ENCODE measurements around the gene KDM4B.

Gene KDM4B

DNA sequence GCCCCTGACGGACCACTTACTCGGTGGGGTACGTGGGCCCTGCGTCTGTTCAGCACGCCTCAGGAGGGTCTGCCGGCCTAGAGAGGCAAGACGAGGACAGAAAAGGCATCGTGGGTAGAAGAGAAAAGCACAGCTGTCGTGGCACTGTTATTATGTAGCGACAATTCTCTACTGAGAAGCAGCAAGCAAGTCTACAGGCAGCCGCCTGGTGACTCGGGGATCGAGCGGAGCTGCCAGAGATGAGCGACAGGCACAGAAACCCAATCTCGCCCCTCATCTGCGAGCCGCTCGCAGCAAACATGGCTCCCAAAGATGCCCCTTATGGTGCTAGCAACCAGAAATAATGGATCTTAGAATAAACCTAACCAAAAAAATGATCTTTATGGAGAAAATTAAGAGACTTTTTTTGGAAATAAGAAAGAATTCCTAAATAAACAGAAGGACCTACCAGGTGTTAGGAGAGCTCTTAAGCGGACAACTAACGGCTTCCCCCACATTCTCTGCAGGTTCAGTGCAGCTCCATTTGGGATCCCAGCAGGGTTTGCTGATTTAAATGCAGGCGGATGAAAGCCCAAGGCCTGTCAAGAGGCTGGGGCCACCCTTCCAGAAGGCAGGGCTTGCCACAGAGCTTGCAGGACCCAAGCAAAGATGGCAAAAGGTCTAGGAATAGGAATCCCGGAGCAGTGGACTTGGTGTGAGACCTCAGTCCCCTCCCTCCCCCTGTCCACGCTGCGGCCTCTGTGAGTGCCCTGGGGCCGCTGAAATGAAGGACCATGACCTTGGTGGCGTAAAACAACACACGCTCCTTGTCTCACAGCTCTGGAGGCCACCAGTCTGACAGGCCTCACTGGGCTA is 152.6 kb downstream of the KDM4B start:
- no peak for DNase-seq (ENCODE audit: low read depth in 2 of 2)

DNA sequence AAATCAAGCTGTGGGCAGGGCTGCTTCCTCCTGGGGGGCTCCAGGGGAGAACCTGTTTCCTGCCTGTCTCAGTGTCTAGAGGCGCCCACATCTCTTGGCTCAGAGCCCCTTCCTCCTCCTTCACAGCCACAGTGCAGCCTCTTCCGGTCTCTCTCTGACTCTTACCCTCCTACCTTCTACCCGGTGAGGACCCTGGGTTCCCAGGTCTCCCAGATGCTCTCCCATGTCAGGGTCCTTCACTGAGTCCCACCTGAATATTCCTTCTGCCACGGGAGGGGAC is 153.1 kb downstream of the KDM4B start:
- DNase-seq (ENCODE audit: low read depth in 2 of 2) = no peak

DNA sequence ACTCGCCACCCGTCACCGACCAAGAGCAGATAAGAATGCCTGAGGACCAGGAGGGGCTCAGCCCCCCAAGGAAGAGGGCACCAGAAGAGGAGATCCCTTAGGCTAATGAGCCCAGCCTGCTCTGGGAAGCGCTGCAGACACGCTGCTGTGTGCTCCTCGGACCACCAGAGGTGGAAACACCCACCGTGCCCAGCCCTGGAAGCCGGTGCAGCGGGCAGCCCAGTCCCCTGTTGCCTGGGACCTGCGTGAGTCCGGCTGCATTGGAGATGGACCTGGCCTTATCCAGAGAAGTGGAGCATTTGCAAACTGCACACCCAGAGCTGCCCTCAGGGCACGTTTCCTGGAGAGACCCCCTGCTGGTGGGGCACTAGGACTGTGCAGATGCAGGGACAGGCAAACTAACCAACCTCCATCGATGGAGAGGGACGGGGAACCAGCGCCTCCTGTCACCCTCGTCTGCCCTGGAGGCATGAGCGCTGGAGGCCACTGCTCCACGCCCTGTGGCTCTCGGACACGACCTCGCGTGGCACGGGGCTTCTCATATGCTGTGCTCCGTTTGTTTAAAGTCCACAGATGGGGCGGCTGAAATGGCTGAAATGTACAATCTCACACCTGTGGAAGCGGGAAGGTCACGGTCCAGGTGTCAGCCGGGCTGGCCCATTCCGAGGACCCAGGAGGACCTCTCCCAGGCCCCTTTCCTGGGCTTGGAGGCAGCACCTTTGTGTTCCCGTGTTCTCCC is 153.9 kb downstream of the KDM4B start:
- no peak for DNase-seq (ENCODE audit: low read depth in 2 of 2)

DNA sequence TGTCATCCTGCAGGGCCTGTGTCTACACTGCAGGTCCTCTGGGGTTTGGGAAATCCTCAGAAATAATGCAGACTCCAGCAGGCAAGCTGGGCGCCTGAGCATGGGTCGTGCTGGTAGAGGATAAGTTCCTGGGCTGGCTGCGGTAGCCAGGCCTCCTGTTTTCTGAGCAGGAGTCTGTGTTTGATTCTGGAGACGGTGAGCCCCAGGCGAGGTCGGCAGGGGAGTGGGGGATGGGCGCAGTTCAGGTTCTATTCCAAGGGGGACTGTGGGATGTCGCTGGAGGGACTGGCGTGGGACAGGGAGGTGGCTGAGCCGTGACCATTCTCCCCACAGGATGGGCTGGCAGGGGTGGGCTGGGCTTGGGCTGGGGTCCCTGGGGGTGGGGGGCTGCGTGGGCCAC is 154.7 kb downstream of the KDM4B start:
- no peak for DNase-seq (ENCODE audit: low read depth in 2 of 2)

DNA sequence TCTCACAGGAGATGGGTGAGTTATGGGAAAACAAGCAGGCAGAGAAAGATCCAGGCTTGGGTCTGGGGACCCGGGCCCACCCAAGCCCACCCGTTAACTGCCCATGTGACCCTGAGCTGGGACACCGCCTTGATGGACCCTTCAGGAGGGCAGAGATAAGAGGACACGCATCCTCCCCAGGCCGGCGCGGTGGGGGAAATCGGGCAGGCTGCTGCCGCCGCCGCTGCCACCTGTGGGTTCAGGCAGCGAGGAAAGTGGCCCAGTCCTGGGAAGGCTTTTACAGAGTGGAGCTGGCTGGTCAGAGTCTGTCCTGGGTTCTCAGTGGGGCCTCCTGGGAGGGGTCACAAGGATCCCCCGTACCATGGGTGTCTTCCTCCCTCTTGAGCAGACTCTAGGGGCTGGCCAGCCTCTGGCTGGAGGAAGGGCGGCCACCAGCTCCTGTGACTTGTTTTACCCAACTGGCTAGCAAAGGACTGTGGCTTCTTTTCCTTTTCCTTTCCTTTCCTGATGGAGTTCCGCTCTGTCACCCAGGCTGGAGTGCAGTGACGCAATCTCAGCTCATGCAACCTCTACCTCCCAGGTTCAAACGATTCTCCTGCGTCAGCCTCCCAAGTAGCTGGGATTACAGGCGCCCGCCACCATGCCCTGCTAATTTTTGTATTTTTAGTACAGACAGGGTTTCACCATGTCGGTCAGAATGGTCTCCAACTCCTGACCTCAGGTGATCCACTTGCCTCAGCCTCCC is 155.4 kb downstream of the KDM4B start:
- no peak for DNase-seq (ENCODE audit: low read depth in 2 of 2)

DNA sequence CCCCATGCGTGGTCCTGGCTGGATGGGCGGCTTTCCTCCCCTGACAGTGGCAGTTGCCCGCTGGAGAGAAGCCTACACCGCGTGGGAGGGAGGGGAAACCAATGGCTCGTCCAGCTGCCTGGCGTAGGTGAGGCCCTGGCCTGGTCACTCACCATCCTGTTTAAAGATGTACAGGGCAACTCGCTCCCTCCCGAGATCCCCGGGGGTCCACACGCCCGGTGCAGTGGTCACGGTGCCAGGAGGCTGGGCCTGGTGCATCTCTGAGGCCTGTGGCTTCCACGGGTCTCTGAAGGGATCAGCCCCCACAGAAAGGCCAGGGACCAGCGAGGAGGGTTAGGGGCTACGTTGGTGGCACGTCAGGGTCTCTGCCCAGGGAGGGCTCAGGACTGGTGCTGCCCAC is 156.5 kb downstream of the KDM4B start:
- no peak for DNase-seq (ENCODE audit: low read depth in 2 of 2)

DNA sequence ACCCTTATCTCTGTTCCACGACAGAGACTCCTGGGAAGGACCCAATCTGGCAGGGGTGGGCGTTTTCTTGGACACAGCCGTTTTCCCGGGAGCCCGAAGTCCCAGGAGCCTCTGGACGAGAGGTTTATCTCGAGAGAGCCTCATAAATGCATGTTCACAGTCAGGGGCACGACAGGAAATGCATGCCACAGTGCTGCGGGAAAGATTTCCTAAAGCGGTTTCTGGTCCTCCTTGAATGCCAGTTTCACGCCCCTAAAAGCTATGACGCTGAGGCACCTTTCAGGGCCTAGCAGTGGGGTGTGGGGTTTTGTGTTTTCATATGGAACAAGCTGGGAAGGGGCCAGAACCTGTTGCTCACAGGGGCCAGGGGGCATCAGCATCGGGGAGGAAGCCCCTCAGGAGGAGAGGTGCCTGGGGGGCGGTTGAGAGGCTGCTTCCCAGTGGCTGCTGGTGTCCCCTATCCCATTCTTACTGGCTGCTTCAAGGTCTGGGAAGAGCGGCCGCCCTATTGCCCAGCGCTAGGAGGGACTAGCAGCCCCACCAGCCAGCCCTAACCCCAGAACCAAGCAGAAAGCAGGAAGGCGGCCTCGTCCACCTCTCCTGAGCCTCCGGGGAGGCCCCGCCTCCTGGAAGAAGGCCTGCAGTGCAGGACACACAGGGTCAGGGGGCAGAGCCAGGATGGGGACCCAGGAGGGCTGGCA is 157.0 kb downstream of the KDM4B start:
- no peak for DNase-seq (ENCODE audit: low read depth in 2 of 2)

DNA sequence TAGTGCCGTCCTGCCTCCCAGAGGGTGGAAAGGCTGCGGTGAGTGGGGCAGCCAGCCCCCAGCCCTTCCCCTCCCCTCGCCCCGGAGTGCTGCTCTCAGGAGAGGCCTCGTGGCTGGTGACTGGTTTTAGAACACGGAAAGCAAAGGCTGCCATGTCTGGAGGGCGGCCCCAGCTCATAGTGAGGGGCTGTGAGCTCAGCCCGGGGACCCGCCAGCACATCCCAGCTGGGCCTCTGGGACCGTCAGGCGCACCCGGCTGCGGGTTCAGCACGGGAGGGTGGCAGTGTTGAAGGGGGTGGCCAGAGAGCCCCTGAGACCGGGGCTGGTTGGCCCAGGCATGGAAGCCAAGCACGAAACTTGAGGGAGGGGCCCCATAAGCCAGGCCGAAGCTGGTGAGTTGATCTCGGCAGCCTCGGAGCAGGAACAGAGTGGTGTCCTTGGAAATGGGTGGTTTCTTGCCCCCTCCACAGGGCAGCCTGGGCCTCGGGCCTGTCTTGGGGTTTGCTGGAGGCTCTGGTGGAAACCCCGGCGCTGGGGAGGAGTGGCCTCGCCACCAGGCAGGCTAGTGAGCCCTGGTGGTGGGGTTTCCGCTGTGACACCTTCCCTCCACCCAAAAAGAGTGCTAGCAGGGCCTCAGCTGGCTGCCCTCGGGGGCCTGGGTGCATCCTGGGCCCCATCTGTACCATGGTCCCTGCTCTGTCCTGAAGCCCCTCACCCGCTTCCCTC is 157.7 kb downstream of the KDM4B start:
- DNase-seq (ENCODE audit: low read depth in 2 of 2) = no peak

DNA sequence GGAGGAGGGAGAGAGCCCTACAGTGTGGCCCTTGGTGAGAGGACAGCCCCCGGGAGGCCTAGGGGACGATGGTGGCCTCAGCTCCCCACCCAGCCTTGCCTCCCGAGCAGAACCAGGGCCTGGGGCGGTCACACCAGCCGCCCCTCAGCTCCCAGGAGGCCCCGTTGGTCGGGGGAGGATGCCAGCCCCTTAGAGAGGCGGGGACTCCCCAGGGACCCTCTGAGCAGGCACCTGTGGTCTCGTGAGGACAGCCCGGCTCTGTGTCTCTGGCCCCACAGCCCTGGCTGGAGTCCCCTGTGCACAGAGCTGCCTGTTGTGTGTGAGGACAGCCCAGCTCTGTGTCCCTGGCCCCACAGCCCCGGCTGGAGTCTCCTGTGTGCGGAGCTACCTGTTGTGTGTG is 158.8 kb downstream of the KDM4B start:
- no peak for DNase-seq (ENCODE audit: low read depth in 2 of 2)

DNA sequence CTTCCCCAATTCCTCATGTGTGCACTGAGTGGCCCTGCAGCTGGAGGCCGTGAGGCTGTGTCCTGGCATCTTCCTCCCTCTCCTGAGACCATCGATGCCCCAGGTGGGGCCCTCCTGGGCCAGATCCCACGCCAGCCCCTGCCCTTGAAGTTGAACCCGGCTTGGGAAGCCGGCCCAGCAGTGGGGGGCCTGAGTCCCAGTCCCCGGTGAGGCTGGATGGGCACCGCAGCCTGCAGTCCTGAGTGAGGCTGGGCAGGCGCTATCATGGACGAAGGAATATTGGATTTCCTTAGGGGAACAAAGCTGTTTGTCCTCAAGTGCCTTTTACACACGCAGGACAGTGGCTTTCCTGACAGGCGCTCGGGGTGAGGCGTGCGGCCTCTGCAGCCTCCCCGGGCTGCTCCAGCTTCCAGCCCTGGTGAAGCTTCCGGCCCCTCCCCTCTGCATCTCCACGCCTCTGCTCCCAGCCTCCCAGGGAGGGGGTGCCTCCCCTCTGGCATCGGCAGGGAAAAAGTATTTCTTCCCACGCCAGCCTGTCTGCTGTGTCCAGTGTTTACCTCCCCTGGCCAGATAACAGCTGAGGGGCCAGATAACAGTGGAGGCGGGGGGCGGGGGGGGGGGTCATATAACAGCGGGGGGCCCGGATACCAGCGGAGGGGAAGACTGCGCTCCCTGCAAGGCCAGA is 159.5 kb downstream of the KDM4B start:
- no peak for DNase-seq (ENCODE audit: low read depth in 2 of 2)

DNA sequence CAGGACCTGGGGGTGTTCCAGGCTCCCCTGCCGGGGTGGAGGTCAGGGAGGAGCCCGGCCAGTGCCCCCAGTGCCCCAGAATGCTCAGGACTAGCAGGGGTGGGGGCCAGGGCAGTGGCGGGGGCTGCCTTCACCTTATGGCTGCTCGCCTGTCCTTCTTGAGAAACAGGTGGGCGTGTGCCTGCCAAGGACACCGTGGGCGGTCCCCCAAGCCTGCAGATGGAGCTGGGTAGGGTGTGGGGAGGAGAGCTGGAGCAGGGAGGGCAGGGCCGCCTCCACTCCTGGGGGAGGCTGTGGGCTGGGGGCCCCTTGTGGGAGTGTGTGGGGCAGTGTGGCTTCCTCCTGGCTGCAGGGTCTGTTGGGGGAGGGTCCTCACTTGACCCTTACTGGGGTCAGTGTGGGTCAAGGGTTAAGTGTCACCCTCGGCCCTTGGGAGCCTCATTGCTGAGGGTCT is 160.1 kb downstream of the KDM4B start:
- DNase-seq (ENCODE audit: low read depth in 2 of 2) = no peak

DNA sequence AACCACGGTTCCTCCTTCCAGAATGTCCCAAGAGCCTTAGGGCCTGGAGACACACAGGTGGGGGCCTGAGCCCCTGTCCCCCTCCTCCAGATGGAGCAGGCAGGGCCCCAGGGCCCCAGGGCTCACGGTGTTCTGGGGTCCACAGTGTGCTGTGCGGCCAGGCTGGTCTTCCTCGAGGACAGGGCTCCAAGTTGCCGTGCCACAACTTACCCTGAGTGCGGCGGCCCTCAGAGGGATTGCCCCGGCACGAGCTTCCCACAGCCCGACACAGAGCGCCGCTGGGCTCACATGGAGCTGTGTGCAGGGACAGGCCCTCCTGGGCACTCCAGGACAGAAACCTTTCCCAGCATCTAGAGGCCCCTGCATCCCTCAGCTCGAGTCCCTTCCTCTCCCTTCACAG is 160.8 kb downstream of the KDM4B start:
- no peak for DNase-seq (ENCODE audit: low read depth in 2 of 2)

DNA sequence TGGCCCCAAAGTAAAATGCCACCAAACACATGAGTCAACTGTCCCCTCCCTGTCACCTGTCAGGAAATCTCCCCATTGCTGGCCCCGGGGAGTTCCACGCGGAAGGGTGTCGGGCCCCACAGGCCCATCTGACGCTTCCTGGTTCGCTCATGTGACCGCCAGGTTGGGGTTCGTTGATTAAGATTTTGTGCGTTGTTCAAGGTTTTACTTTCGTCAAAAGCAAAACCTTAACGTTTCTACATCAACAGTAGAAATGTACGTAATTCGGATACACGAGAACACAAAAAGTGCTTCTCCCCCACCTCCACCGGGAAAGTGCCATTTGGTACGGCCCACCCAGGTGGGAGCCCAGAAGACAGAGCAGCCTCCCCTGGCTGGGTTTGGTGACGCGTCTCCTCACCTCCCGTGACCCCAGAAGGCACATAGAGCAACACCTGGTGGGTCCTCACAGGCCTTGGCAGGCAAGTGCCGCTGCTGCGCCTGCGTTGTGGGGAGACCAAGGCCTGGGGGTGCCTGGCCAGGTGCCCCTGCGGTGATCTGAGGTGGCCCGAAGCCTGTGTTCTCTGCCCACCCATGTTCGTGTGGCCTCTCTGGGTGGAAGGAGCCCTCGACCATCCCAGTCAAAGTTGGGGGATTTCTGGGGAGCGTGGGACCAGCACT is 161.6 kb downstream of the KDM4B start:
- DNase-seq (ENCODE audit: low read depth in 2 of 2) = peak in 1 of 2 experiments; percentile 2

DNA sequence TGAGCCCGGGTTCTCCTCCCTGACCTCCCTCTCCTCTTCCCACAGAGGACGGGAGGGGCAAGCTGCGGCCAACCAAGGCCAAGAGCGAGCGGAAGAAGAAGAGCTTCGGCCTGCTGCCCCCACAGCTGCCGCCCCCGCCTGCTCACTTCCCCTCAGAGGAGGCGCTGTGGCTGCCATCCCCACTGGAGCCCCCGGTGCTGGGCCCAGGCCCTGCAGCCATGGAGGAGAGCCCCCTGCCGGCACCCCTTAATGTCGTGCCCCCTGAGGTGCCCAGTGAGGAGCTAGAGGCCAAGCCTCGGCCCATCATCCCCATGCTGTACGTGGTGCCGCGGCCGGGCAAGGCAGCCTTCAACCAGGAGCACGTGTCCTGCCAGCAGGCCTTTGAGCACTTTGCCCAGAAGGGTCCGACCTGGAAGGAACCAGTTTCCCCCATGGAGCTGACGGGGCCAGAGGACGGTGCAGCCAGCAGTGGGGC is 162.2 kb downstream of the KDM4B start:
- DNase-seq (ENCODE audit: low read depth in 2 of 2) = no peak

DNA sequence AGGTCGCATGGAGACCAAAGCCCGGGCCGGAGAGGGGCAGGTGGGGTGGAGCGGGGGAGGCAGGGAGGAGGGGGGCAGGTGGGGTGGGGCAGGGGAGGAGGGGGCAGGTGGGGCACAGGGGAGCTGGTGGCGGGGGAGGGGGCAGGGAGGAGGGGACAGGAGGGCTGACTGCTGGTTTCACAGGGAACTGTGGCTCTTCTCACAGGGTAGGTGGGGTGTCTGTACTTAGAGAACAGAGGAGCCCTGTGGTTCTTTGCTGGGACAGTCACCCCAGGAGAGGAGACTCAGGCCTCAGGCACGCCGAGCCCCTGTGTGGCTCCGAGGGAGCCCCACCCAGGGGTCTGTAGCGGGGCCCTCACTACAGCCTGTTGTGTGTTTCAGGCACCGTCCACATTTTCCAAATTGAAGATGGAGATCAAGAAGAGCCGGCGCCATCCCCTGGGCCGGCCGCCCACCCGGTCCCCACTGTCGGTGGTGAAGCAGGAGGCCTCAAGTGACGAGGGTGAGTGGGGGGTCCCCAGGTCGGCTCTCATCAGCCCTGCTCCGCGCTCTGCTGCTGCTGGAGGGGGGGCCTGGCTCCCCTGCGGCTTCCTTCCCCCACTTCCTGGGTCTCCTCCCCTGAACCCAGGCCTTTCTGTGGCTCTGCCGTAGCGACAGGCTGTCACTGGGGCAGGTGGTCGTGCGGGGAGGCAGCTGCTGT is 162.7 kb downstream of the KDM4B start:
- no peak for DNase-seq (ENCODE audit: low read depth in 2 of 2)

DNA sequence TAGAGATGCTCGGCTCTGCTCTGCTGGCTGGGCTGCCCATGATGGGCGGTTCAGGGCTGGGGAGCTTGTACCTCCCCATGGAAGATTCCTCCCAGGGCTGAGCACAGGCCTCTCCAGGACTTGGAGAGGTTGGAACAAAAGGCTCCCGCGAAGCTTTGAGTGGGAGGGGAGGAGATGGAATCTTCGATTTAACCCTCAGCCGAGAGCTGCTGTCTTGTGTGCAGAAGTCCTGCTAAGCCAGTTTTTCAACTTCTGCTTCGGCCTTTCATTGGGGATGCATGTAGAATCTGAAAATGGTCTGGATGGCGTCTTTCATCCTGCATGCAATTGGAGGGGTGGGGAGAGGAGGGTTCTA is 163.3 kb downstream of the KDM4B start:
- DNase-seq (ENCODE audit: low read depth in 2 of 2) = no peak

DNA sequence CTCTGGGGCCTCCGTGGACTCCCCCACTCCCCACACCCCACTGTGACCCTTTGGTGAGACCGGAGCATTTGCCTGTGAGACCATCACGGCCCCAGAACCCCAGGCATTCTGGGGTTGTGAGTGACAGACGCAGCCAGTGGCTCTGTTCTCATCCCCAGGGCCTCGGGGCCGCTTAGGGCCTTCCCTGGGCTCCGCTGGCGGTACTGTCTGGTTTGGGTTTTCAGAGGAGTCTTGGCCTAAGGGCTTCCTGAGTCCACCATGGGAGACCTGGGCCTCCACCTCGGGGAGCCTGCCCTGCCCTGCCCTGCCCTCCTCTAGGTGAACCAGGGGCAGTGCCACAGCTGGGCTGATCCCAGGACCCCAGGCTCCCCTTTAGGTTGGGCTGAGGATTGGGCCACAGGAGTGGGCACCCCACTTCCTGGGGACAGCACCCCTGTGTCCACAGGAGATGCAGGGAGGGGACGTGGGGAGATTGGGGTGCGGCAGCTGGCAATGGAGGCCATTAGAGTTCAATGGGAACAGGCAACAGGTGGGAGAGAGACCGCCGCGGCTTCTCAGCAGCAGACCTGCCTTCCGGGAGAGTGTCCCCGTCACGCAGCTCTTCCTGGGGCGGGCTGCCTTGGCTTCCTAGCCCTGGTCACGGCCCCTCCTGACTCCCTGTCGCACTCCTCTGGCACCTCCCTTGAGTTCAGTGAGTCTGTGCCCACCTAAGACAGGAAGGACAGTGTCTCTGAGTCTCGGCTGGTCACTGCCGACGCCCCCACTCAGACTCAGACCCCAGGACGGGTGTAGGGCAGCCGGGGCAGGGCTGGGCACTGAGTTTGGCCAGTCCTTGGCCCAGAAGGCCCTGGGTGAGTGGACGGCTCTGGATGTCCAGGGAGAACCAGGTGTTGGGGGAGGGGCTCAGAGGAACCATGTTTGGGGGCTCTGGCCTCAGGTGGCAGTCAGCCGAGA is 164.1 kb downstream of the KDM4B start:
- DNase-seq (ENCODE audit: low read depth in 2 of 2) = no peak

DNA sequence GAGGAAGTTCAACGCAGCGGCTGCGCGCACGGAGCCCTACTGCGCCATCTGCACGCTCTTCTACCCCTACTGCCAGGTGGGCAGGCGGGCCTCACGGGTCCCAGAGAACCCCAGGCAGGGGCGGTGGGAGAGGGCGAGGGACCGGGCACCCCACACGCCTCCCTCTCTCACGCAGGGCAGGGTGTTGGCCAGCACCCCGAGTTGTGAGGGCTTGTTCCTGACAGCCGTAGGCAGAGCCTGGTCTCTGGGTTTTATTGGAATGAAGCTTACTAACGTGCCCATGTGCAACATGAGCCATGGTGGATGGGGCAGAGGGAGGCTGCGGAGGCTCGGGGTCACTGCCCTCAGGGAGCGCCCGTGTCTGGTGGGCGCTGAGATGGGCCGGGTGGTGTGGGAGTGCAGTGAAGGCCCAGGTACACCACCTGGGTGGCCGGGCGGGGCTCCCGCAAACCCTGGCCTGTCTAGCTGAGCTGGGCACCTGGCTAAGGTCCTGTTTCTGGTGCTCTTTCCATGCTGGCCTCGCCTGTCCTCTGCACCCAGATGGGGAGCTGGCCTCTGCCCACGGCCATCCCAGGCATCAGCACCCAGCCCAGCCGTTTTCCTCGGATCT is 165.2 kb downstream of the KDM4B start:
- DNase-seq (ENCODE audit: low read depth in 2 of 2) = no peak

Measured in stimulated activated CD4-positive, alpha-beta T cell treated with anti-CD3 and anti-CD28 coated beads, Interleukin-12 subunit alpha, Interleukin-12 subunit beta, amount 100 ng/mL, for 24 hours (primary cell).